Renal cortex interstitium (tissue), 11 donors: ENCODE measurements around the gene APLP1. TPM values are rescaled to one million over a fixed set of nuclear protein-coding genes. Genes with fewer than 3 reads are reported as not detected.

Experiments used
- DNase-seq, 11 donors: peaks; one replicate each; pipeline ENCODE4 v3.0.0-alpha.2; 2013; ENCODE audit warnings: low read depth in 9 of 11, low spot score in 4 of 11; ENCODE audit errors: extremely low read depth in 1 of 11
- polyA plus RNA-seq, 3 donors: library from polyadenylated mRNA; unstranded; fragments of 120-200 nt; gene quantifications; one replicate each; pipeline ENCODE4 v1.2.1, GENCODE V29; 2013; ENCODE audit not compliant: insufficient read length in 3 of 3

APLP1 gene
- polyA plus RNA-seq, 3 donors: 24.2 to 27.4 (median 27.3) TPM

- DNase-seq: no peak
These were observed 47.1 kb downstream of the APLP1 start for GRCh38 chr19:35915443-35915842.

- DNase-seq: no peak
These were observed 50.9 kb downstream of the APLP1 start for GRCh38 chr19:35919306-35919705.

DNA sequence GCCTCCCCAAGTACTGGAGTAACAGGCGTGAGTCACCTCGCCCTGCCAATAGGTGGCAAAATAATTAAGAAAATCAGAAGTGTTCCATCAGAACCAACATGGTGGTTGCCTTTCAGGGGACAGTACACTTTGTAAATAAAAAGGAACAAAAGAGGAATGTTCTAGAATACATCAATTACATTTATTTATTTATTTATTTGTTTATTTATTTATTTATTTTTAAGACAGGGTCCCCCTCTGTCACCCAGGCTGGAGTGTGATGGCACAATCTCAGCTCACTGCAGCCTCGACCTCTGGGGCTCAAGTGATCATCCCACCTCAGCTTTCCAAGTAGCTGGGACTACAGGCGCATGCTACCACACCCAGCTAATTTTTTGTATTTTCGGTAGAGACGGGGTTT lies 52.6 kb downstream of the APLP1 start:
- no peak for DNase-seq

DNA sequence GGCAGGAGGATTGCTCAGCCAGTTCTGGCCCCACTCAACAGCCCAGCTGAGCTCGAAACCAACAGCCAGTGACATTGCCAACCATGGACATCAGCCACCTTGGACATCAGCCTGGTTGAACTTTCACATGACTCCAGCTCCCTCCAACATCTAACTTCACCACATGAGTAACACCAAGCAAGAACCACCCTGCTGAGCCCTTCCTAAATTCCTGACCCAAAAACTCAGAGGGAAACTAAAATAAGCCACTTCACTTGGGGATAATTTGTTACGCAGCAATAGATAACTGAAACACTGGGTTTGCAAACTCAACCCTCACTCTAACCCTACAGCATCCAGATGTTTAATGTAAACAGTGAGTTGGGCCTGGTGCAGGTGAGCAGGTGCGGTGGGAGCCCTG lies 57.1 kb downstream of the APLP1 start:
- no peak for DNase-seq

GRCh38 chr19:35928507-35928906 lies 60.1 kb downstream of the APLP1 start:
- no peak for DNase-seq

Other genes with a start within 250 kb of the APLP1 start
- gene RBM42, start 239.5 kb upstream of the APLP1 start, polyA plus RNA-seq: 10 to 100 TPM; 48.2 to 83.4 (median 69.0) TPM
- 1 to 10 TPM; 1.6 to 2.6 (median 2.0) TPM for gene ETV2, start 226.8 kb upstream of the APLP1 start, polyA plus RNA-seq
- gene COX6B1, start 220.3 kb upstream of the APLP1 start, polyA plus RNA-seq: 100 to 1,000 TPM; 284 to 381 (median 334) TPM
- 1 to 10 TPM; 5.1 to 7.6 (median 6.0) TPM for gene UPK1A, start 202.1 kb upstream of the APLP1 start, polyA plus RNA-seq
- under 1 TPM; 0.20 to 0.98 (median 0.40) TPM for gene ZBTB32, start 164.0 kb upstream of the APLP1 start, polyA plus RNA-seq
- gene KMT2B, start 150.6 kb upstream of the APLP1 start, polyA plus RNA-seq: 10 to 100 TPM; 31.2 to 39.1 (median 37.6) TPM
- 1 to 10 TPM; 3.3 to 5.6 (median 5.1) TPM for gene IGFLR1, start 126.1 kb upstream of the APLP1 start, polyA plus RNA-seq
- 10 to 100 TPM; 12.8 to 19.3 (median 19.0) TPM for gene U2AF1L4, start 123.2 kb upstream of the APLP1 start, polyA plus RNA-seq
- gene PSENEN, start 122.9 kb upstream of the APLP1 start, polyA plus RNA-seq: 10 to 100 TPM; 59.6 to 66.5 (median 65.4) TPM
- 10 to 100 TPM; 12.5 to 12.9 (median 12.6) TPM for gene LIN37, start 120.0 kb upstream of the APLP1 start, polyA plus RNA-seq
- gene HSPB6, start 111.5 kb upstream of the APLP1 start, polyA plus RNA-seq: 10 to 100 TPM; 18.4 to 27.8 (median 22.7) TPM
- 10 to 100 TPM; 14.5 to 23.7 (median 16.3) TPM for gene PROSER3, start 110.4 kb upstream of the APLP1 start, polyA plus RNA-seq
- 10 to 100 TPM; 17.7 to 45.7 (median 33.6) TPM for gene ARHGAP33, start 93.0 kb upstream of the APLP1 start, polyA plus RNA-seq
- gene PRODH2, start 55.7 kb upstream of the APLP1 start, polyA plus RNA-seq: 10 to 100 TPM; 28.7 to 50.1 (median 42.4) TPM
- gene NPHS1, start 16.1 kb upstream of the APLP1 start, polyA plus RNA-seq: 100 to 1,000 TPM; 138 to 184 (median 158) TPM
- 10 to 100 TPM in 1 of 3 donors, 1 to 10 TPM in 2; 9.5 to 12.0 (median 9.6) TPM for gene KIRREL2, start 11.7 kb upstream of the APLP1 start, polyA plus RNA-seq
- 1 to 10 TPM; 2.4 to 5.9 (median 3.6) TPM for gene NFKBID, start 32.0 kb downstream of the APLP1 start, polyA plus RNA-seq
- 1 to 10 TPM; 3.3 to 5.4 (median 5.3) TPM for gene HCST, start 34.0 kb downstream of the APLP1 start, polyA plus RNA-seq
- gene TYROBP, start 39.7 kb downstream of the APLP1 start, polyA plus RNA-seq: 10 to 100 TPM in 2 of 3 donors, 1 to 10 TPM in 1; 9.0 to 14.3 (median 11.9) TPM
- 10 to 100 TPM in 2 of 3 donors, 1 to 10 TPM in 1; 8.2 to 13.9 (median 13.3) TPM for gene LRFN3, start 67.8 kb downstream of the APLP1 start, polyA plus RNA-seq
- gene SDHAF1, start 126.6 kb downstream of the APLP1 start, polyA plus RNA-seq: 10 to 100 TPM; 10.6 to 15.7 (median 15.3) TPM
- gene SYNE4, start 140.2 kb downstream of the APLP1 start, polyA plus RNA-seq: 10 to 100 TPM in 2 of 3 donors, 1 to 10 TPM in 1; 9.8 to 16.4 (median 11.8) TPM
- 10 to 100 TPM; 14.0 to 15.8 (median 15.4) TPM for gene ALKBH6, start 145.6 kb downstream of the APLP1 start, polyA plus RNA-seq
- gene CLIP3, start 164.3 kb downstream of the APLP1 start, polyA plus RNA-seq: 10 to 100 TPM; 51.9 to 54.0 (median 53.7) TPM
- 10 to 100 TPM in 2 of 3 donors, 1 to 10 TPM in 1; 9.0 to 14.8 (median 13.9) TPM for gene THAP8, start 185.7 kb downstream of the APLP1 start, polyA plus RNA-seq
- gene WDR62, start 186.3 kb downstream of the APLP1 start, polyA plus RNA-seq: 1 to 10 TPM; 4.4 to 6.2 (median 5.0) TPM
- gene OVOL3, start 242.6 kb downstream of the APLP1 start, polyA plus RNA-seq: not detected
- gene POLR2I, start 246.3 kb downstream of the APLP1 start, polyA plus RNA-seq: 10 to 100 TPM; 46.2 to 58.4 (median 49.9) TPM
- gene TBCB, start 246.9 kb downstream of the APLP1 start, polyA plus RNA-seq: 100 to 1,000 TPM; 107 to 146 (median 119) TPM